ENCODE results near the gene SLC23A2.

Gene SLC23A2

GRCh38 chr20:4883051-4883450, 118.3 kb downstream of the SLC23A2 start (continued):
- no peak for TF ChIP-seq ZBTB10 (tag by site-specific recombination; IDR thresholded peaks at IDR 0.05)
- TF ChIP-seq ZSCAN30 (tag by site-specific recombination; IDR thresholded peaks at IDR 0.05): no peak
- TF ChIP-seq BCL11B (tag by site-specific recombination; IDR thresholded peaks at IDR 0.05; ENCODE audit: low read depth): no peak
- no peak for TF ChIP-seq KLF17 (tag by site-specific recombination; IDR thresholded peaks at IDR 0.05)
- TF ChIP-seq AEBP2 (tag by site-specific recombination; IDR thresholded peaks at IDR 0.05; ENCODE audit: borderline replicate concordance): no peak
- no peak for TF ChIP-seq ZBTB17 (tag by site-specific recombination; IDR thresholded peaks at IDR 0.05)

GRCh38 chr20:4881006-4881730, 120.1 kb downstream of the SLC23A2 start:
- Histone ChIP-seq H3K4me1 (ENCODE audit: control insufficient read depth, insufficient read depth, low read length) (peaks cover 9% of the 10 kb centered on the region), H3K36me3 (ENCODE audit: control insufficient read depth in 2 of 2, insufficient read depth in 1 of 2, low read length in 2 of 2) (peaks cover 19 to 65% of the 10 kb centered on the region in 2 experiments), H3K9me3 (ENCODE audit: control insufficient read depth, insufficient read depth, low read depth, low read length) (no peaks in the 10 kb centered on the region), H3K4me3 (ENCODE audit: low read depth, low read length) (no peak overlapping the region), H3K27ac (ENCODE audit: extremely low read depth, low read depth, low read length) (no peak overlapping the region)
- TF ChIP-seq ZNF555 (tag by site-specific recombination; conservative IDR thresholded peaks at IDR 0.05): no peak
- no peak for TF ChIP-seq ZNF174 (tag by site-specific recombination; IDR thresholded peaks at IDR 0.05)
- TF ChIP-seq ZNF596 (tag by site-specific recombination; IDR thresholded peaks at IDR 0.05): no peak
- TF ChIP-seq ZNF211 (tag by site-specific recombination; IDR thresholded peaks at IDR 0.05; ENCODE audit: low read depth): no peak
- no peak for TF ChIP-seq FEZF1 (tag by site-specific recombination; IDR thresholded peaks at IDR 0.05)
- TF ChIP-seq ZNF169 (tag by site-specific recombination; IDR thresholded peaks at IDR 0.05): no peak
- TF ChIP-seq KLF8 (tag by site-specific recombination; IDR thresholded peaks at IDR 0.05): no peak
- no peak for TF ChIP-seq MZF1 (tag by site-specific recombination; IDR thresholded peaks at IDR 0.05; ENCODE audit: borderline replicate concordance)
- no peak for TF ChIP-seq ZSCAN4 (tag by site-specific recombination; IDR thresholded peaks at IDR 0.05)
- TF ChIP-seq KLF10 (tag by site-specific recombination; IDR thresholded peaks at IDR 0.05): no peak
- TF ChIP-seq ZNF600 (tag by site-specific recombination; IDR thresholded peaks at IDR 0.05): no peak
- no peak for TF ChIP-seq ZNF10 (tag by site-specific recombination; IDR thresholded peaks at IDR 0.05)
- TF ChIP-seq ZBTB44 (tag by site-specific recombination; IDR thresholded peaks at IDR 0.05): no peak
- TF ChIP-seq ZNF530 (tag by site-specific recombination; IDR thresholded peaks at IDR 0.05; ENCODE audit: low read depth): no peak
- CTCF ChIA-PET: interaction anchor here (0.7 kb wide), 1 partner anchor 32 kb away, joined by 3 read pairs; no protein-coding TSS in a partner anchor
- POLR2A ChIA-PET: no interaction called here

All from HEK293 (cell line).